Right cardiac atrium (tissue), 5 donors: Measurements from ENCODE around the gene CANT1. TPM values are rescaled to one million over a fixed set of nuclear protein-coding genes. Genes with fewer than 3 reads are reported as not detected.
"Not testable (repeated sequence)": the region's sequence is repeated elsewhere in the genome, so short reads cannot be mapped to it uniquely, and the experiment has no call there.

Experiments used
- ATAC-seq, 2 donors: fragments of 200-7000 bp; cut with Tn5 transposase; one replicate each; pipeline versions ENCODE4 v1.8.0 to v1.9.1; 2020; ENCODE audit warnings: moderate library complexity in 2 of 2, mild to moderate bottlenecking in 1 of 2
- DNase-seq, 3 donors: peaks; one replicate each; pipeline ENCODE4 v3.0.0-alpha.2; 2020
- H3K27ac ChIP-seq: one replicate; pipeline ENCODE4 v1.5.1; 2013; ENCODE audit warnings: mild to moderate bottlenecking, low read length, control low read depth, moderate library complexity
- H3K27me3 ChIP-seq: one replicate; pipeline ENCODE4 v1.6.1; 2013; ENCODE audit not compliant: control insufficient read depth, insufficient read depth
- H3K4me1 ChIP-seq: one replicate; pipeline ENCODE4 v1.6.1; 2013; ENCODE audit warnings: low read length; ENCODE audit not compliant: control insufficient read depth, insufficient read depth
- H3K4me3 ChIP-seq: one replicate; pipeline ENCODE4 v1.5.1; 2013; ENCODE audit warnings: low read length, control low read depth
- H3K9me3 ChIP-seq: one replicate; pipeline ENCODE4 v1.6.1; 2013; ENCODE audit warnings: low read length; ENCODE audit not compliant: control insufficient read depth
- WGBS: extraction: QIAGEN DNeasy Blood & Tissue Kit; methylation state at CpG from one replicate; pipeline ENCODE4 v1.1.7; 2013; 5-methylcytosine and 5-hydroxymethylcytosine counted together
- intact Hi-C, 4 donors: fragments of 100-400 bp; cut with DNase I; formaldehyde crosslinking; loops; one replicate each; pipeline versions ENCODE4 v1.11.0 to v1.14.0; 2022 to 2023
- polyA plus RNA-seq: library from polyadenylated mRNA; stranded (reverse); fragments of 200-250 nt; gene quantifications from one replicate; pipeline ENCODE4 v1.2.3, GENCODE V29; 2013
- total RNA-seq, 4 donors: library from RNA; stranded (reverse); fragmentation: NEBNext Ultra II Directional; extraction: Animal tissue kit (Norgen Biotek cat#: 25700); gene quantifications; one replicate each; pipeline ENCODE4 v1.2.1, GENCODE V29; 2021
- donor health status: healthy with polysubstance abuse.
- donor health status: DM: no; HTN: yes; CAD: no.
- donor health status: DM: no; HTN: no; CAD: no.
- donor health status: DM: no; HTN: yes; CAD: no; lungs with severe emphysema.
- donor health status: DM: yes; HTN: yes; CAD: no.

The CANT1 gene
- total and polyA plus RNA-seq, 5 donors: 13.6 to 38.8 (median 32.5) TPM

- Histone ChIP-seq H3K4me1 (peaks cover 18% of the 10 kb centered on the region), H3K4me3 (peak overlapping the region; percentile 52), H3K27me3 (no peaks in the 10 kb centered on the region), H3K9me3 (no peaks in the 10 kb centered on the region), H3K27ac (peak overlapping the region; percentile 82)
- 38% methylated on average over 16 of the region's 16 CpGs for WGBS
- intact Hi-C loops: no loop called here
- ATAC-seq: peak; percentile 0 to 26
- DNase-seq: peak in 2 of 3 donors; percentile 68 to 83
These were observed 17.1 kb upstream of the CANT1 start for GRCh38 chr17:79026376-79027273.

GRCh38 chr17:79024901-79025737 is 15.6 kb upstream of the CANT1 start:
- ATAC-seq (peak; percentile 4 to 23), DNase-seq (peak in 2 of 3 donors; percentile 86 to 88)
- Histone ChIP-seq H3K4me3 (peak overlapping the region; percentile 52), H3K4me1 (peaks cover 27% of the 10 kb centered on the region), H3K27ac (peak overlapping the region; percentile 90), H3K27me3 (no peaks in the 10 kb centered on the region), H3K9me3 (no peaks in the 10 kb centered on the region)
- intact Hi-C loops: no loop called here
- WGBS: 25% methylated on average over 31 of the region's 31 CpGs

- intact Hi-C loops: no loop called here
- no peaks in the 10 kb centered on the region for H3K9me3 ChIP-seq
- no peaks in the 10 kb centered on the region for H3K27me3 ChIP-seq
- peak within 1 kb of the TSS; percentile 52 for H3K4me3 ChIP-seq
- 1% methylated on average over 77 of the region's 77 CpGs for WGBS
- peak; percentile 84 to 91 (median 91) for DNase-seq
- H3K4me1 ChIP-seq: peaks cover 28% of the 10 kb centered on the region
- H3K27ac ChIP-seq: peak within 1 kb of the TSS; percentile 90
- peak; percentile 22 to 26 for ATAC-seq
These were observed 14.6 kb upstream of the CANT1 start, which contains the start of gene C1QTNF1 for GRCh38 chr17:79023886-79024771. Gene C1QTNF1, plus strand, starts transcription at chr17:79024169. Its CDS starts 19,800 bp downstream, at chr17:79043969.

- intact Hi-C loops: no loop called here
- DNase-seq: peak; percentile 76 to 89 (median 87)
- Histone ChIP-seq H3K4me1 (peaks cover 25% of the 10 kb centered on the region), H3K27me3 (no peaks in the 10 kb centered on the region), H3K27ac (peak overlapping the region; percentile 90), H3K4me3 (peak overlapping the region; percentile 52), H3K9me3 (no peaks in the 10 kb centered on the region)
- ATAC-seq: peak; percentile 35 to 40
- WGBS: 50% methylated on average over 12 of the region's 12 CpGs
These were observed 13.7 kb upstream of the CANT1 start for GRCh38 chr17:79023180-79023705.

- Histone ChIP-seq H3K27ac (peak overlapping the region; percentile 90), H3K9me3 (no peaks in the 10 kb centered on the region), H3K4me3 (peak overlapping the region; percentile 52), H3K4me1 (peaks cover 21% of the 10 kb centered on the region), H3K27me3 (no peaks in the 10 kb centered on the region)
- WGBS: 27% methylated on average over 9 of the region's 9 CpGs
- DNase-seq (peak; percentile 93 to 96 (median 95)), ATAC-seq (peak; percentile 72 to 73)
- intact Hi-C loops: no loop called here
These were observed 13.0 kb upstream of the CANT1 start for GRCh38 chr17:79022507-79022991.

- WGBS: 60% methylated on average over 2 of the region's 2 CpGs
- DNase-seq: peak in 1 of 3 donors; percentile 27
- intact Hi-C loops, ATAC-seq, H3K27me3 ChIP-seq, H3K4me3 ChIP-seq, H3K9me3 ChIP-seq: not testable (repeated sequence)
- Histone ChIP-seq H3K4me1 (peaks cover 21% of the 10 kb centered on the region), H3K27ac (peak overlapping the region; percentile 90)
These were observed 12.4 kb upstream of the CANT1 start for GRCh38 chr17:79021929-79022328.

- peak in 2 of 3 donors; percentile 9 to 62 for DNase-seq
- no peaks in the 10 kb centered on the region for H3K27me3 ChIP-seq
- intact Hi-C loops: no loop called here
- peaks cover 18% of the 10 kb centered on the region for H3K4me1 ChIP-seq
- H3K27ac ChIP-seq: peak overlapping the region; percentile 88
- no peaks in the 10 kb centered on the region for H3K9me3 ChIP-seq
- no peak for ATAC-seq
- WGBS: 49% methylated on average over 2 of the region's 2 CpGs
- H3K4me3 ChIP-seq: no peak overlapping the region
These were observed 11.2 kb upstream of the CANT1 start for GRCh38 chr17:79020631-79021301.

- DNase-seq: peak; percentile 88 to 92 (median 91)
- H3K4me3 ChIP-seq: no peak overlapping the region
- H3K27ac ChIP-seq: peak overlapping the region; percentile 88
- 12% methylated on average over 19 of the region's 19 CpGs for WGBS
- peak; percentile 62 to 63 for ATAC-seq
- no peaks in the 10 kb centered on the region for H3K27me3 ChIP-seq
- H3K9me3 ChIP-seq: no peaks in the 10 kb centered on the region
- intact Hi-C loops: loop anchor here in 1 of 4 donors (10.0 kb wide), 1 partner anchor 65 kb away; no protein-coding TSS in a partner anchor
- peaks cover 18% of the 10 kb centered on the region for H3K4me1 ChIP-seq
These were observed 10.3 kb upstream of the CANT1 start for GRCh38 chr17:79019632-79020584.

- no peak overlapping the region for H3K27ac ChIP-seq
- no peak for ATAC-seq
- 73% methylated on average over 2 of the region's 2 CpGs for WGBS
- H3K4me3 ChIP-seq: no peak overlapping the region
- peaks cover 18% of the 10 kb centered on the region for H3K4me1 ChIP-seq
- no peaks in the 10 kb centered on the region for H3K9me3 ChIP-seq
- no peak for DNase-seq
- no peaks in the 10 kb centered on the region for H3K27me3 ChIP-seq
- intact Hi-C loops: loop anchor here in 1 of 4 donors (10.0 kb wide), 1 partner anchor 66 kb away; no protein-coding TSS in a partner anchor
These were observed 9.7 kb upstream of the CANT1 start for GRCh38 chr17:79019261-79019631.
